B cell (primary cell): ENCODE results near the gene TXNL1. TPM values are rescaled to one million over a fixed set of nuclear protein-coding genes. Genes with fewer than 3 reads are reported as not detected.

Source experiments
- ATAC-seq: fragments of 200-7000 bp; cut with Tn5 transposase; one replicate; pipeline ENCODE4 v1.10.0; 2021; ENCODE audit warnings: low read depth, mild to moderate bottlenecking, moderate number of reproducible peaks, moderate library complexity
- CTCF ChIA-PET: fragments of 350-600 bp; sonication (Branson Sonifier 250); formaldehyde crosslinking; loops from one replicate; lab custom pipeline; 2021; ENCODE audit warnings: antibody characterized with exemption, inconsistent platforms; lab: Charles Lee
- POLR2A ChIA-PET: fragments of 350-600 bp; sonication (Branson Sonifier 250); formaldehyde crosslinking; loops from one replicate; lab custom pipeline; 2021; ENCODE audit warnings: antibody characterized with exemption; lab: Charles Lee
- DNase-seq: peaks from one replicate; pipeline ENCODE4 v3.0.0; 2013
- H2AFZ ChIP-seq: 2 replicates; pipeline ENCODE4 v1.6.1; 2012; ENCODE audit warnings: mild to moderate bottlenecking, low read depth, low read length; ENCODE audit not compliant: insufficient read depth, poor library complexity, severe bottlenecking
- H3K27ac ChIP-seq, 2 donors: 1 replicate in 1 of 2; 2 replicates in 1 of 2; pipeline ENCODE4 v1.5.1; 2012 to 2013; ENCODE audit warnings: low read length in 2 of 2, mild to moderate bottlenecking in 2 of 2, moderate library complexity in 1 of 2
- H3K27me3 ChIP-seq, 4 experiments: fragments of 200-600 bp in 1 of 4; sonication (generic) in 1 of 4; replicated peaks in 1 of 4; 1 replicate in 2 of 4; 2 replicates in 2 of 4; pipeline versions ENCODE4 v1.6.1 to v1.7.0; 2013 to 2016; ENCODE audit warnings: low read length in 3 of 4, mild to moderate bottlenecking in 2 of 4, mixed read lengths in 1 of 4, moderate library complexity in 1 of 4; ENCODE audit not compliant: insufficient read depth in 4 of 4, control insufficient read depth in 3 of 4; ENCODE audit errors: control extremely low read depth in 1 of 4
- H3K36me3 ChIP-seq, 2 experiments: replicated peaks in 1 of 2; 1 replicate in 1 of 2; 2 replicates in 1 of 2; pipeline versions ENCODE4 v1.6.1 to v1.7.1; 2013; ENCODE audit warnings: low read length in 1 of 2; ENCODE audit not compliant: insufficient read depth in 2 of 2, control insufficient read depth in 1 of 2; ENCODE audit errors: control extremely low read depth in 1 of 2, extremely low read depth in 1 of 2
- H3K4me1 ChIP-seq, 2 donors: fragments of 200-600 bp in 1 of 2; sonication (generic) in 1 of 2; 1 replicate in 1 of 2; 2 replicates in 1 of 2; pipeline versions ENCODE4 v1.5.1 to v1.6.1; 2013 to 2017; ENCODE audit warnings: low read length in 2 of 2; ENCODE audit not compliant: control insufficient read depth in 2 of 2, insufficient read depth in 2 of 2
- H3K4me2 ChIP-seq: replicated peaks from 2 replicates; pipeline ENCODE3; 2012; ENCODE audit warnings: mild to moderate bottlenecking, low read depth, low read length; ENCODE audit not compliant: poor library complexity, severe bottlenecking
- H3K4me3 ChIP-seq, 5 experiments: fragments of 200-600 bp in 1 of 5; sonication (generic) in 1 of 5; 1 replicate in 3 of 5; 2 replicates in 2 of 5; pipeline versions ENCODE4 v1.5.1 to v1.7.0; 2011 to 2016; ENCODE audit warnings: low read length in 4 of 5, mild to moderate bottlenecking in 4 of 5, low read depth in 2 of 5, control low read depth in 1 of 5, moderate library complexity in 1 of 5; ENCODE audit not compliant: insufficient read depth in 1 of 5; ENCODE audit errors: control extremely low read depth in 1 of 5, extremely low read depth in 1 of 5
- H3K79me2 ChIP-seq: fragments of 200-600 bp; sonication (generic); one replicate; pipeline ENCODE4 v1.6.0; 2016; ENCODE audit warnings: low read length; ENCODE audit not compliant: control insufficient read depth, insufficient read depth
- H3K9ac ChIP-seq: fragments of 200-600 bp; sonication (generic); 2 replicates; pipeline ENCODE4 v1.6.1; 2017; ENCODE audit warnings: mild to moderate bottlenecking, low read length, moderate library complexity
- H3K9me3 ChIP-seq, 3 donors: one replicate each; pipeline versions ENCODE4 v1.6.1 to v1.7.1; 2013; ENCODE audit warnings: low read length in 2 of 3; ENCODE audit not compliant: control insufficient read depth in 2 of 3, insufficient read depth in 1 of 3; ENCODE audit errors: control extremely low read depth in 1 of 3
- H4K20me1 ChIP-seq: 2 replicates; pipeline ENCODE4 v1.6.0; 2012; ENCODE audit warnings: mild to moderate bottlenecking, low read length; ENCODE audit not compliant: insufficient read depth, control insufficient read depth, poor library complexity, severe bottlenecking
- H3K27ac Mint-ChIP-seq: one replicate; pipeline ENCODE4 v1.8.0; 2021; ENCODE audit warnings: mixed read lengths
- H3K27me3 Mint-ChIP-seq: one replicate; pipeline ENCODE4 v1.8.0; 2021; ENCODE audit warnings: mixed read lengths
- H3K4me1 Mint-ChIP-seq: one replicate; pipeline ENCODE4 v1.8.0; 2021; ENCODE audit warnings: mixed read lengths
- H3K4me3 Mint-ChIP-seq: one replicate; pipeline ENCODE4 v1.8.0; 2021; ENCODE audit warnings: mixed read lengths
- H3K9me3 Mint-ChIP-seq: one replicate; pipeline ENCODE4 v1.8.0; 2022; ENCODE audit warnings: mixed read lengths; ENCODE audit not compliant: insufficient read depth
- EZH2 ChIP-seq: IDR thresholded peaks from 2 replicates; pipeline ENCODE4 v1.6.1; 2012; ENCODE audit warnings: borderline replicate concordance, low read depth, mild to moderate bottlenecking, moderate library complexity, low read length; ENCODE audit not compliant: insufficient read depth, poor library complexity, severe bottlenecking
- WGBS: methylation state at CpG from one replicate; pipeline ENCODE4 v1.1.5; 2013; ENCODE audit warnings: missing lambda C conversion rate; ENCODE audit not compliant: insufficient coverage; 5-methylcytosine and 5-hydroxymethylcytosine counted together
- intact Hi-C: fragments of 100-400 bp; cut with micrococcal nuclease; formaldehyde crosslinking; loops from one replicate; pipeline ENCODE4 v1.10.0; 2022
- polyA plus RNA-seq: library from polyadenylated mRNA; depleted of rRNA; stranded (reverse); fragments of >200 nt; gene quantifications from 2 replicates; pipeline ENCODE4 v1.2.3, GENCODE V29; 2012
- total RNA-seq, 2 donors: library from RNA; stranded (reverse); fragments of 120-200 nt in 1 of 2; gene quantifications; 1 replicate in 1 of 2; 2 replicates in 1 of 2; pipeline versions ENCODE4 v1.2.3 to v1.2.4, GENCODE V29; 2013 to 2022
- TF ChIP-seq, protein P1 (sequence below): fragments of 200-600 bp; IDR thresholded peaks from one replicate; pipeline ENCODE4 v1.8.0; 2022; ENCODE audit warnings: antibody characterized with exemption, mild to moderate bottlenecking

Gene TXNL1
- total and polyA plus RNA-seq, 2 donors (not counting 1 experiment from before 2014, with no cell fraction given): 20.2 to 45.4 TPM

DNA sequence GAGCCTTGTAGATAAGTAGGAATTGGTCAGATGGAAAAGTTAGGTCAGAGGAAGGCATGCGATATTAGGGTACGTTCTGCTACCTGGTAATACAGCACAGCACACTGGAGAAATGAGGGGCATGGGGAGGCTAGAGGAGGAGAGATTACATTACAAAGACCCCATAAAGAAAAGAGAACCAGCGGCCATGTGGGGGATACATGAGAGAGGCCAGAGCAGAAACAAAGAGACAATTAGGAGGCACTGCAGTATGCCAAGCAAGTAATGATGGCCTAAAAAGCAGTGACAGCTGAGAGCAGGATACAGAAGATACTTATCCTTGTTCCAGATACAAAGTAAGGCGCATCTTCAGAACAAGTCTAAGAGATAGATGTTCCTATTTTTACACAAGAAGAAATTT lies 40.0 kb downstream of the TXNL1 start:
- no peak overlapping the region for H3K4me3 Mint-ChIP-seq
- no peak for TF ChIP-seq EZH2
- TF ChIP-seq, protein P1, sequence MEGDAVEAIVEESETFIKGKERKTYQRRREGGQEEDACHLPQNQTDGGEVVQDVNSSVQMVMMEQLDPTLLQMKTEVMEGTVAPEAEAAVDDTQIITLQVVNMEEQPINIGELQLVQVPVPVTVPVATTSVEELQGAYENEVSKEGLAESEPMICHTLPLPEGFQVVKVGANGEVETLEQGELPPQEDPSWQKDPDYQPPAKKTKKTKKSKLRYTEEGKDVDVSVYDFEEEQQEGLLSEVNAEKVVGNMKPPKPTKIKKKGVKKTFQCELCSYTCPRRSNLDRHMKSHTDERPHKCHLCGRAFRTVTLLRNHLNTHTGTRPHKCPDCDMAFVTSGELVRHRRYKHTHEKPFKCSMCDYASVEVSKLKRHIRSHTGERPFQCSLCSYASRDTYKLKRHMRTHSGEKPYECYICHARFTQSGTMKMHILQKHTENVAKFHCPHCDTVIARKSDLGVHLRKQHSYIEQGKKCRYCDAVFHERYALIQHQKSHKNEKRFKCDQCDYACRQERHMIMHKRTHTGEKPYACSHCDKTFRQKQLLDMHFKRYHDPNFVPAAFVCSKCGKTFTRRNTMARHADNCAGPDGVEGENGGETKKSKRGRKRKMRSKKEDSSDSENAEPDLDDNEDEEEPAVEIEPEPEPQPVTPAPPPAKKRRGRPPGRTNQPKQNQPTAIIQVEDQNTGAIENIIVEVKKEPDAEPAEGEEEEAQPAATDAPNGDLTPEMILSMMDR: no peak
- Histone ChIP-seq H3K79me2 (no peaks in the 10 kb centered on the region), H3K36me3 (peaks cover 4 to 8% of the 10 kb centered on the region in 2 experiments), H3K4me3 (no peak overlapping the region), H2AFZ (no peak overlapping the region), H3K9ac (no peak overlapping the region), H4K20me1 (no peaks in the 10 kb centered on the region), H3K4me2 (no peak overlapping the region), H3K9me3 (no peaks in the 10 kb centered on the region), H3K4me1 (no peaks in the 10 kb centered on the region), H3K27ac (no peak overlapping the region), H3K27me3 (no peaks in the 10 kb centered on the region)
- POLR2A ChIA-PET: no interaction called here
- WGBS: 80% methylated on average over 1 of the region's 4 CpGs
- H3K4me1 Mint-ChIP-seq: no peaks in the 10 kb centered on the region
- H3K27me3 Mint-ChIP-seq: no peaks in the 10 kb centered on the region
- no peaks in the 10 kb centered on the region for H3K9me3 Mint-ChIP-seq
- intact Hi-C loops: no loop called here
- no peak for ATAC-seq
- no peak for DNase-seq
- CTCF ChIA-PET: interaction anchor here (1.6 kb wide), 1 partner anchor 24 kb away, joined by 3 read pairs; no protein-coding TSS in a partner anchor
- no peak overlapping the region for H3K27ac Mint-ChIP-seq

DNA sequence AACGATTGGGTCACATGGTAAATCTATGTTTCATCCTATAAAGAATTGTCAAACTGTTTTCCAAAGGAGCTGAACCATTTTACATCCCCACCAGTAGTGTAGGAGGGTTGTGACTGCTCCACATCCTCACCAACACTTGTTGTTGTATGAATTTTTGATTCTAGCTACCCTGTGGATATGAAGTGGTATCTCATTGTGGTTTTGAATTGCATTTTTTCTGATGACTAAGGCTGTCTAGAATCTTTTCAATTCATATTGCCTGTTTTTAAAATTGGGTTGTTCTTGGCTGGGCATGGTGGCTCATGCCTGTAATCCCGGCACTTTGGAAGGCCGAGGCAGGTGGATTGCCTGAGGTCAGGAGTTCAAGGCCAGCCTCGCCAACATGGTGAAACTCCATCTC lies 44.5 kb downstream of the TXNL1 start:
- Histone ChIP-seq H2AFZ (no peak overlapping the region), H3K36me3 (no peaks in the 10 kb centered on the region), H3K4me3 (no peak overlapping the region), H3K27ac (no peak overlapping the region), H3K4me1 (no peaks in the 10 kb centered on the region), H3K79me2 (no peaks in the 10 kb centered on the region), H3K9ac (no peak overlapping the region), H3K9me3 (no peaks in the 10 kb centered on the region), H4K20me1 (no peaks in the 10 kb centered on the region), H3K4me2 (no peak overlapping the region), H3K27me3 (no peaks in the 10 kb centered on the region)
- ChIA-PET CTCF (interaction anchor here (0.7 kb wide), 1 partner anchor 51 kb away, joined by 3 read pairs; no protein-coding TSS in a partner anchor), POLR2A (no interaction called here)
- TF ChIP-seq, protein P1: no peak
- no peak for TF ChIP-seq EZH2
- ATAC-seq: no peak
- intact Hi-C loops: no loop called here
- no CpG with 5 or more reads among the region's 4 CpGs for WGBS
- no peaks in the 10 kb centered on the region for H3K27me3 Mint-ChIP-seq
- no peak for DNase-seq
- no peak overlapping the region for H3K4me3 Mint-ChIP-seq
- no peaks in the 10 kb centered on the region for H3K4me1 Mint-ChIP-seq
- H3K27ac Mint-ChIP-seq: no peak overlapping the region
- no peaks in the 10 kb centered on the region for H3K9me3 Mint-ChIP-seq
